Fibroblast of gingiva (primary cell): Measurements from ENCODE around the gene SCYL3.
"Not testable (repeated sequence)": the region's sequence is repeated elsewhere in the genome, so short reads cannot be mapped to it uniquely, and the experiment has no call there.

Experiments
- DNase-seq: peaks from one replicate; pipeline ENCODE4 v3.0.0-alpha.2; 2011; ENCODE audit warnings: low read depth

The SCYL3 gene

DNA sequence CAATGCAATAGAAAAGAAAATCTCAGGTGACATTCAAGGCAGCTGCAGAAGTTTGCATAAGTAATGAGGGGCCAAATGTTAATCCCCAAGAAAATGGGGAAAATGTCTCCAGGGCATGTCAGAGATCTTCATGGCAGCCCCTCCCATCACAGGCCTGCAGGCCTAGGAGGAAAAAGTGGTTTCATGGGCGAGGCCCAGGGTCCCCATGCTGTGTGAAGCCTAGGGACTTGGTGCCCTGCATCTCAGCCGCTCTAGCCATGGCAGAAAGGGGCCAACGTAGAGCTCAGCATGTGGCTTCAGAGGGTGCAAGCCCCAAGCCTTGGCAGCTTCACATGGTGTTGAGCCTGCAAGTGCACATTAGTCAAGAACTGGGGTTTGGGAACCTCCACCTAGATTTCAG is 21.7 kb downstream of the SCYL3 start:
- not testable (repeated sequence) for DNase-seq

DNA sequence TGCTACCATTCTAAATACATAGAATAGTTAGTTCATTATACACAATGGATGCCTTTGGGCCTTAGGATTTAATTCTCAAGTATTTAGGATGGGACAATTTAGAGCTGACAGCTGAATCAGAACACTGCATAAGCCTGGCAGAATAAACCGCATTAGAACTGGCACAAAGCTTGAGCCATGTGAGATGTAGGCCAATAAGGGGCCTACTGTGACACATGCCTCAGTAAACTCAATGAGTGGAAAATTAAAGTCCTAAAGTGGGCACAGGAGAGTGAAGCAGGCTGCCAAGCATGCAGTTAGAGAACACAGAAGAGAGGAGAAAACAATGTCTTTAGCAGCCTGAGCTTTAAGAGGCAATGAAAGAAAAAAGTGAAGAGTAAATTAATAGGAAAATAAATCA is 24.3 kb downstream of the SCYL3 start:
- no peak for DNase-seq

DNA sequence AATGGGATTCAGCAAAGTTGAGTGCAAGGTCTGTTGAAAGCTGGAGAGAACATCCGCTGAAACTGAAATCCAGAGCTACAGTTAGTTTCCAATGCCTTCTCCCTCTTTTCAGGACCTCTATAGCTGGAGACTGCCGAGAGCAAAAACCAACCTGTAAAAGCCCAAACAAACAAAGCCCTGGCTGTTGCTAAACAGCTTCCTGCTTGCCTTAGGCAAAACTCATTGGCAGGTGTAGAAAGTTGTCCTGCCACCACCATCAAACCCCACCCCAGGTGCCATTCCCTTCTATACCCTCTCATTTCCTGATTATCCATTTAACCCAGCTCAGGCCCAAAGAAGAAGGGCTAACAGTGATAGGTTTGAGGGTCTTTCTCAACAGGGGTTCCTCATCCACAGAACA is 24.7 kb downstream of the SCYL3 start:
- DNase-seq: no peak

DNA sequence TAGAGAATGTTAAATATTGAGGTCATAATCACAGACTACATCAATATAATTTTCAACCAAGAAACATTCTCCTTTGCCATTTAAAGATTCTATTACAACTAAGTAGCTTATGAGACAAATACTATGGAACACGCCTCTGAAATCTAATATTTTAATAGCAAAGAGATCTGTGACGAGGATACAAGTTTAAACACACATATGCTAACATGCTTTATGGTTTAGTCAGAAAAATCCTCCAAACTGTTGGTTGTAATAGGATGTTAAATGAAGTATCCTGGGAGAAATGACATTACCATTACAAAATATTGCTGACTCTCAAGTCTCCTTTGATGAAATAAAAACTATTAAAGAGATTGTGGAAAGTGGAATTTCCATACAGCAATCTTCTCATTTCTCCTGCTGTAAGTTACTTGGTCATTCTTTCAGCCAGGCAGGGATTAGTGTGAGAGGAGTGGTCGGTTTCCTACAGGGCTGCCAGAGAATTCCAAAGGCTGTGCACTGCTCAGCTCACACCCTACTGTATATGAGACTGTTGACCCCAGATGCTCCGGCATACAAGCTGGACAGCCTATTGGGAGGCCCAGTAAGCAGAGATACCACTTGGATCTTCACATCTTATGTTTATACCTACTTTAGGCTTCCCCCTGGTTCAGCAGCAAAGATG is 26.6 kb downstream of the SCYL3 start:
- no peak for DNase-seq

DNA sequence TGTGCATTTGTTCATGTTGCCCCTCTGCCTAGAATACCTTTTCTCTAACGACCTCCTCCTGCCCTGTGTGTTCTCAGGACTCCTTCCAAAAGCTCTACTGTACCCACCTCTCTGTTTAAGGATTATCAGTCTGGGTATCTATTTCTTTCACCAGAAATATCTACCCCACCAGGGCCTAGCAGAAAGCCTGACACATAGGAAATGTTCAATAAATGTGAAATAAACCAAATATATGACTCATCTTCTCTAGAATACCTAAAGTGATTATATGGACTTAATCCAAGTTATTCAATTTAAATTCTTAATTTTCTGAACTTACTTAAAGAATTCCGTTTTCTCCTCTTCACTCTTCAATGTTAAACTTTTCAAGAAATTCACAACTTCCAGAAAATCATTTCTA is 27.1 kb downstream of the SCYL3 start:
- no peak for DNase-seq

DNA sequence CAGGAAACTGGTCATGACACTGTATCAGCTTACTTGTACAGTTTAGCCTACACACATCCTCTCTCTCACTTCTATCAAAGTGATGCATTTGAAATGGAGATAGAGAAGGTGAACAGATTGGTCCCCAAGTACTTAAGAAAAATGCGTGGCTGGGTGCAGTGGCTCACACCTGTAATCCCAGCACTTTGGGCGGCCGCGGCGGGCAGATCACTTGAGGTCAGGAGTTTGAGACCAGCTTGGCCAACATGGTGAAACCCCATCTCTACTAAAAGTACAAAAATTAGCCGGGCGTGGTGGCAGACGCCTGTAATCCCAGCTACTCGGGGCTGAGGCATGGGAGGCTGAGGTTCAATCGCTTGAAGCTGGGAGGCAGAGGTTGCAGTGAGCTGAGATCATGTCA is 29.2 kb downstream of the SCYL3 start:
- not testable (repeated sequence) for DNase-seq

DNA sequence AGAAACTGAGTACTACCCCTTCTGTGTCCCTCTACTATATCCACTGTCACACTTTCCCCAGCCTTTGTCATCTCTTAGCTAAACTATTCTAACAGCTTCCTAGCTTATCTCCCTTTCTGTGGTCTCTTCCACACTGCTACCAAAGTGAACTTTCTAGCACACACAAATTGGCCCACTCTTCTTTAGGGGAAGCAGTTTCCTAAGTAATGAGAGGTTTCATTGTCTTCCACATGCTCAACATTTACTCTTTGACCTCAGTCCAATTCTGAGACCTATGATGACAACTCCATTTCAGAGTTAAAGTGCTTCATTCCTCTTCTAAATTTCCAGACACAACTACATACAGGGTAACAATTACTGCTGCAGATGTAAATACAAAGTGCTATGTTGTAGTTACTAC is 32.9 kb downstream of the SCYL3 start:
- no peak for DNase-seq

DNA sequence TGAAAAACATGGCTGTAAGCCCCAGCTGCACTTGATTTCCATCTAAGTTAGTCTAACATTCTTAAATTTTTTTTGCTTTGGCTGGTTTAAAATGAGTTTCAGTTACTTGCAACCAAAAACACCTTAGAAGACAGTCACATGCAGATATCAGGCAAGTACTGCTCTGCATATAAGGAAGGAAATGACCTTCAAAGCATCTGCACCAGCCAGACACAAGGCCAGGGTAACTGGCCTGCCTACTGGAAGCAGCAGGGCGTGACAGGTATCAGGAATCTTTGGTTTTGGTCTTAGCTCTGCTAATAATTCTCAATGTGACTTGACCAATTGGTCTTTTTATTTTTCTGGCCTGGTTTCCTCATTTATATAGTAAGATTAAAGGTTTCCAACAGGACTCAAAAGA is 33.5 kb downstream of the SCYL3 start:
- DNase-seq: no peak

DNA sequence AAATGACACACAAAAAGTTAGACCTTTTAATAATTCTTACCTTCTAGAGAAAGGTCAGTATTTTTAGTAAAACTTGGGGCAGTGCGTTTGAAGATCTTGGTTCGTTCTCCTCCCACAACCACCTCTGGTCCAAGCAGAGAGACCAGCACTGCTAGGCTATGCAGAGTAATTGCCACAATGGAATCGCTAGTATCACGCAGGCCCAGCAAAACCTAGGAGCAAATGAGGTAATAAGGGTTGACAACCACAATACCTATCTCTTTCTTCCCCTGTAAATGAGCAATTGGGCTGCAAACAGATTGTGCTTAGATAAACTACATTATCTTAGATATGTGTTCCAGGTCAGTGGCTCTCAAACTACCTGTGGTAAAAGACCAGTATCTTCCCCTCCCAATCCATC is 34.7 kb downstream of the SCYL3 start:
- no peak for DNase-seq

DNA sequence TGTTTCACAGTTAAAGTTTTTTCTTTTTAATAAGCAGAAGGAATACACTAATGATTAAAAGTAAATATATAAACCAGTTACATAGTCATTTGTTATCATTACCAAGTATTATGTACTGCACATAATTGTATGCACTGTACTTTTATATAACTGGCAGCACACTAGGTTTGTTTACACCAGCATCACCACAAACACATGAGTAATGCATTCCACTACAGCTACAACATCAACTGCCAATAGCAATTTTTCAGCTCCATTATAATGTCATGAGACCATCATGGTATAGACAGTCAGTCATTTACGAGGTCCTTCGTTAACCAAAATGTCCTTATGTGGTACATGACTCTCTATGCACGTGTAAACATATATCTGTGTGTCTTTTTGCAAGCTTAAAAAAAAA is 35.2 kb downstream of the SCYL3 start:
- DNase-seq: peak; percentile 6

DNA sequence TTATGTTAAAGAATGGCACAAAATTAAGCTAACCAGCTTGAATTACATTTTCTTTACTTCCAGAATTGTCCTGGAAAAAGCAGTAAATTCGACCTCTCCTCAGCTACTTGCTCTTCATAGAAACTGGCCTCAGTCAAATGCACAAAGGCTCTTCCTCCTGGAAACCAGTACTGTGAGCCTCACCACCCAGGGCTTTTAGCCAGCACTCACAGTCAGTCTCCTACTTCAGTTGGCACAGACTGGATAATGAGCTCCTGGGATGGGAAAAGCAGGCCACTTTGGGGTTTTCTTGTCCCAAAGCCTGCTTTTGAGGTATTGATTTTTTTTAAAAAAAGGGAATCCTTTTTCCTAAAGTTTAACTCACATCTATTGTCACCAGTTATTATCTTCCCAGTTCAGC is 40.4 kb downstream of the SCYL3 start:
- no peak for DNase-seq

DNA sequence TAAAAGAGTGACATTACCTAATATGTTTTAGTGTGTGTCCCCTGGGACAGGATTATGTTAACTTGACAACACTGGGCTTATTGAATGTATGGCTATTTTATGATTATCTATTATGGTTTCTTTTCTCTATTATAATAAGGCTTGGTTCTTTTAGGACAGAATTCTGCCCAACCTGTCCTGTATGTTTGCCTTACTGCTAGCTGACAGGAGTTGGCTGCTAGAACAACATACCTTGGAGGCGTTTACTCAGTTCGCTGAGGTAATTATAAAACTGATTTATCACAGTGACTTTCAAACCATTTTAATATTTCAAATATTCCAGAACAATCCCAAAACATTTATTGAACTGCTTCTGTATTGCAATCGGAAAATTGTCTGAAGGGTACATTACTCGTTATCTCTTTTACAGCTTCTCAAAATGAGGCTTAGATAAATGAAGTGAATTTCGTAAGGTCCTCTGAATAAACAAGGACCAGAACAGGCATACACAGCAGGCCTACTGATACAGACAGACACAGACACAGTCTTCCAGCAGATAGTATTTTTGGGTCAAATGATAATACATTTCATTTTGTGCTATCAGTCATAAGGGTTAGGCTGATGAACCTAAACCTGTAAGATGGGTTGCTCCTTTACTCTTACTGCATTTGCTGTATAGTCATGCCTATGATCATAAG is 44.2 kb downstream of the SCYL3 start:
- DNase-seq: no peak

DNA sequence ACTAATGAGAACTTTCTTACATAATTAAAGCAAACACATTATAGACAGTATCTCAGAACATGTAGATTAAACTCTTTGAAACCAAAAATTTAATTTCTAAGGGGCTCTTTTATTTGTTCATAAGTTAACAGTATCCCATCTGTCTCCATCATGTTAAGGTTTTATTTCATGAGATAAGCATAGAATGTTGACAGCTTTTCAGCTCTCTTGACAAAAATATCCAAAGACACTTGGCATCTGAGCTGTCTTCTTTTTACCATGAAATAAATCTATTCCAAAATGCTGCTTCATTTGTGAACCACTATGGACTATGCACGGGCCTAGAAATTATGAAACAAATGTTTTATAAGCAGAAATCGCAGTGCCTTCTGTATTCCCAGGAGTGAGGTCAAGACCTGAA is 45.2 kb downstream of the SCYL3 start:
- DNase-seq: no peak

DNA sequence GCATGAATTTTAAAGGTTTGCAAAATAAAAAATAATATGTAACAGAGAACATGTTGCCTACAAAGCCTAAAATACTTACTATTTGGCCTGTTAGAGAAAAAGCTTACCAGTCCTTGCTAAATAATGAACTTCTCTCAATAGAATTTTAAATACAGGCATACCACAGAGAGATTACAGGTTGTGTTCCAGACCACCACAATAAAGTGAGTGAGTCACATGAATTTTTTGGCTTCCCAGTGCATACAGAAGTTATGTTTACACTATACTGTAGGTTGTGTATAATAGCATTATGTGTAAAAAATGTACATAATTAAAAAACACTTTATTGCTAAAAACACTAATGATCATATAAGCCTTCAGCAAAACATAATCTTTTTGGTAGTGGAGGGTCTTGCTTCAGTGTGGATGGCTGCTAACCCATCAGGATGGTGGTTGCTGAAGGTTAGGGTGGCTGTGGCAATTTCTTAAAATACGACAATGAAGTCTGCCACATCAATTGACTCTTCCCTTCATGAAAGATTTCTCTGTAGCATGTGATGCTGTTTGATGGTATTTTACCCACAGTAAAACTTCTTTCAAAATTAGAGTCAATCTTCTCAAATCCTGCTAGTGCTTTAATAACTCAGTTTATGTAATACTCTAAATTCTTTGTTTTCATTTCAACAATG is 48.6 kb downstream of the SCYL3 start:
- no peak for DNase-seq

DNA sequence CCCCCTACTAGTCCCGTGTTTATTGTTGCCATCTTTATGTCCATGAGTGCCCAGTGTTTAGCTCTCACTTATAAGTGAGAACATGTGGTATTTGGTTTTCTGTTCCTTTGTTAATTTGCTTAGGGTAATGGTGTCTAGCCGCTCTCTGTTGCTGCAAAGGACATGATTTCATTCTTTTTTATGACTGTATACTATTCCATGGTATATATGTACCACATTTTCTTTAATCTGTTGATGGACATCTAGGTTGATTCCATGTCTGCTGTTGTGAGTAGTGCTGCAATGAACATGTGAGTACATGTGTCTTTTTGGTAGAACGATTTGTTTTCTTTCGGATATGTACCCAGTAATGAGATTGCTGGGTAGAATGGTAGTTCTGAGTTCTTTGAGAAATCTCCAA is 54.8 kb downstream of the SCYL3 start:
- DNase-seq: no peak

DNA sequence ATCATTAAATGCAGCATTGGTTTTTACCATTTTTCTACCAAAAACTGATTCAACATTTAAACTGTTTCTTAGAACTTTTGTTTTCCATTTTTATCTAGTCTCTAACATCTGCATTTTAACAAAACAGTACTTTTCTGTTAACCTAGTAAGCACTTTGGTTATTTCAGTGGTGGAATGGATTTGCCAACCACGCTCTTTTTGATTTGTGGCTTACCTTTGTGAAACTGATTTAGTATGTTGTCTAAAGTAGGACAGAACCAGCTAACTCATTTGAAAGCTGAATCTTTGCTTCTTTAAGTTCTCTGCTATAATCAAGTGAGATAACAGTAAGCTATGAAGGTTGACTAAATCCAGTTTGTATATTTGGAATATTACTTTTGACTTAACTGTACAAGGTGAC is 57.5 kb downstream of the SCYL3 start:
- no peak for DNase-seq

DNA sequence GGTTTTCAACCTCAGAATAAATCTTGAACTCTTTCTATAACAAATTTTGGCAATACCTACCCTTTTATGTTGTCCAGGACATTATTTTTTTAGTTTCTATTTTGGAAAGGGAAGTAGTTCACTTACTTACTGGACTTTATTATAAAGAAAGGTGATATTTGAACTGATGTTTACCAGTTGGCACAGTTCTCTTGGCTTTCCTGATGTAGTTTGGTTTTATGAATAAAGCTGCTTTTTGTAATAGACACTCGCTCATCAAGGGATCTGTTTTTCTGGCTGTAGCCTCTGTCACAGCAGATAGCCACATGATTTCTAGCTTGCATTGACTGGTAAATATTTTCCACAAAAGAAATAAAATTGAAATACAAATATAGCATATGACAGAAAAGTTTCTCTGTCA is 58.0 kb downstream of the SCYL3 start:
- no peak for DNase-seq

DNA sequence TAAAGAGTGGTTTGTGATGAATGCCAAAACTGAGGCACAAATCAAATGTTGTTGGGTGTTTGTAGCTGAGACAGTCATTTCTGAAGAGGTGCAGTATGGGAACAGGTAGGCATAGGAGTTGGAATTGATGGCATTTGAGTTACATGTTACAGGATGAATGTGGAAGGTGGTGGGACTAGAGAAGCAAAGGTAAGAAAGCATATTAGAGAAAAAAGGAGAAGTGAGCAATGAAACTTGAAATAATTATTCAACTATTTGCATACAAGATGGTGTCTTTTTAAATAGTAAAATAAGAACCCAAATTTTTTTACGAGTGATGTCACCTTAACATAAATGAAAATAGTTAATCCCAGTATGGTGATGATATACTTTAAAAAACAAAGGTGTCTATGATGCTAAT is 58.8 kb downstream of the SCYL3 start:
- DNase-seq: no peak

DNA sequence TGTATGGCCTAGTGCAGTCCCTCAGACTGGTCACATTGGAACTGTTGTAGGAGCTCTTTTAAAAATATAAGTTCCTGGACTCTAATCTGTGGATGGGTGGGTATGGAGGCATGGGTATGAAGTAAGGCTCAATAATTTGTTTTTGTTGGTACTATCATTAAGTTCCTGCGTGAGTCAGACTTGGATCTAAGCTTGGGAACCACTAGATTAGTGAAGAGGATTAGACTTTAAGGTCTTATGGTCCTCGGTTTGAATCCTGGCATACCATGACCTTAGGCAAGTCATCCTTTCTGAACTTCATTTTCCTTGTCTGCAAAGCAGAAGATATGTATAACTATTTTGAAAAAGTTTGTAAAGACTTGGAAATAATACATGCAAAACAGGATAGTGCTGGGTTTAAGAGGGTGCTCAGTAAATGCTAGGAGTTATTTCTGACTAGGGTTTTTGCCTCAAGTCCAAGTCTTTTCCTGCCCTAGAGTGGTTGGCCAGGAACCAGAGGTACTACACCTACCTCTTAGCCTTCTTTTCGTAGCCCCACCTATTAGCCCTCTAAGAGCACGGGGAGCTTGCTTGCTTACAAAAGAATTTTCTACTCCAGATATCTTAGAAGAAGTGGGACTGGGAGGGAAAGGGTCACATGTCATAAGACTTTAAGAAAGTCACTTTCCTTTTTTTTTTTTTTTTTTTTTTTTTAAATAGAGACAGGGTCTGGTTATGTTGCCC is 60.4 kb downstream of the SCYL3 start:
- DNase-seq: no peak

DNA sequence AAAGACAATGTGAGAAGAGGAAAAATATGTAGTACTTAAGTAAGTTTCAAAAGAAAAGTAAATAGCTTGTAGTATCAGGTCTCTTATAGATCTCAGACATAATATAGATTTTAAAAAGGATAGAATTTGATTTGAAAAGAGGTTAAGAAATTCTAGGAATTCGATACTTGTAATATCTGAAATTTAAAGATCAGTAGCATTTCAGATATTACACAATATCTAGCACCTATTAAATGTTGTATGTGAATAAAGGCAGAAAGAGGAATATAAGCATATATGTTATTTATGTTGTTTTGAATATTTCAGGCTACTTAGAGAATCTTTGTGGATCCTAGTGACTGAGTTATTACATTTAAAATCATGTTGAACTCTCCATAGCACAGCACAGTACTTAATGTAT is 64.0 kb downstream of the SCYL3 start:
- no peak for DNase-seq

DNA sequence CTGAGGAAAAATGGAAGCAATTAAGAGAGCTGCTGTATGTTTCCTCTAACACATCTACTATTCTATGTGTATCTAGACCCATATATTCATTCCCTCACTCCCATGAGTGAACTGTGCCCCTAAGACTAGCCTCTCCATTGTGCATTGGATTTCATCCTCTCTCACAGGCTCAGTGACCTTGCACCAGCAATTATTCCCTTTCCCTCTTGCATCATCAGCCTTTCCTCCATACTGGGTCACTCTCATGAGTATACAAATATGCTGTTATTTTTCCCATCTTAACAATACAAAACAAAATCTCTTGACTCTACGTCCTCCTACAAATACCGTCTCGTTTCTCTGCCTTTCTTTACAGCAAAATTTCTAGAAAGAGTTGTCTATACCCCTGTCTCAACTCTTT is 69.5 kb downstream of the SCYL3 start:
- DNase-seq: no peak

DNA sequence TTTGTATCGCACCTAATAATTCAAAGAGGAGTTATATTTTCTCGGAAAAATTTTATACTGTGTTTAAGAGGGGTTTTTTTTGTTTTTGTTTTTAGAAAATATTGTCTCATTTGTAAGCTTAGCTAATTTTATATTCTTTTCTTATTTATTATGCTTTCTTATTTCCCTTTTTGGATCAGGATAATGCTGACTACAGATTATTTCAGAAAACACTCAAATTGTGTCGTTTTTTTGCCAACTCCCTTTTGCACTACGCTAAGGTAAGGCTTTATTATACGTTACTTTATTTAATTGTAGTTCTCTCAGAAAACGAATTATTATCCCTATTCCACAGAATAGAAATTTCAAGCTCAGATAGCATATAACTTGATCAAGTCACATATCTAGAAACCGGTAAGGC is 72.2 kb downstream of the SCYL3 start:
- DNase-seq: no peak

DNA sequence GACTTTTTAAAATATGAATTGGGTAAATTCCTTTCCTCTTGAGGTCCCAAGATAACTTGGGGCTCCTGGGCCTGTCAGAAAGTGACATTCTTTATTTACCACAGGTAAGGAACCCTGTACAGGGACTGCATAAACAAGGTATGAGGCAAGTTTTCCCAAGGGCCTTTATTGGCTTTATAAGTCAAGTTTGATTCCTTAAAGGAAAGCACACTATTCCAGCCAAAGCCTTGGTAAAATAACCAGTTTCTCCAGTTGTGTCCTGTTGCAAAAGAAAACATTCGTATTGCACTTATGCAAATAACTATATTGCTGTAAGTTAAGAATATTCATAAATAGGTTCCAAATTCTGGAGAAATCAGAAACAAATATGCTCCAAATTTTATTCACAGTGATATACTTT is 77.1 kb downstream of the SCYL3 start:
- DNase-seq: no peak
